Measurements from ENCODE around the gene CCDC78. TPM values are rescaled to one million over a fixed set of nuclear protein-coding genes. Genes with fewer than 3 reads are reported as not detected.
"Not testable (repeated sequence)": the region's sequence is repeated elsewhere in the genome, so short reads cannot be mapped to it uniquely, and the experiment has no call there.

Gene CCDC78
- total RNA-seq, 1 donor from 2014 or later, result 0.49 TPM

- intact Hi-C loops (cut with DNase I), result no loop called here
- DNase-seq (ENCODE audit: missing footprints) (no peak), ATAC-seq (no peak)
Measured at GRCh38 chr16:705431-706188, 20.6 kb downstream of the CCDC78 start, which contains the start of gene FBXL16. Gene FBXL16 (minus strand): TSS chr16:705801. CDS start chr16:697405, 8,396 bp downstream.

GRCh38 chr16:704552-705380 is 21.5 kb downstream of the CCDC78 start:
- DNase-seq (ENCODE audit: missing footprints) (no peak), ATAC-seq (no peak)
- intact Hi-C loops (cut with DNase I), result no loop called here

- intact Hi-C loops (cut with DNase I), result no loop called here
- no peak for DNase-seq (ENCODE audit: missing footprints)
- ATAC-seq, result no peak
Measured at GRCh38 chr16:704047-704446, 22.2 kb downstream of the CCDC78 start.

- no peak for DNase-seq (ENCODE audit: missing footprints)
- ATAC-seq, result no peak
- intact Hi-C loops (cut with DNase I), result no loop called here
Measured at GRCh38 chr16:703406-703805, 22.8 kb downstream of the CCDC78 start.

- DNase-seq (ENCODE audit: missing footprints), result no peak
- intact Hi-C loops (cut with DNase I), result no loop called here
- no peak for ATAC-seq
Measured at GRCh38 chr16:702341-702740, 23.9 kb downstream of the CCDC78 start.

GRCh38 chr16:700684-701584 is 25.3 kb downstream of the CCDC78 start:
- intact Hi-C loops (cut with DNase I), result no loop called here
- DNase-seq (ENCODE audit: missing footprints), result no peak
- ATAC-seq, result no peak

GRCh38 chr16:698911-699671 is 27.2 kb downstream of the CCDC78 start:
- no peak for DNase-seq (ENCODE audit: missing footprints)
- intact Hi-C loops (cut with DNase I), result no loop called here
- no peak for ATAC-seq

GRCh38 chr16:695355-696089 is 30.7 kb downstream of the CCDC78 start:
- intact Hi-C loops (cut with DNase I), result no loop called here

GRCh38 chr16:694863-695354 is 31.3 kb downstream of the CCDC78 start:
- no peak for ATAC-seq
- intact Hi-C loops (cut with DNase I), result no loop called here
- no peak for DNase-seq (ENCODE audit: missing footprints)

More at GRCh38 chr16:695355-696089, 30.7 kb downstream of the CCDC78 start:
- DNase-seq (ENCODE audit: missing footprints), result no peak
- ATAC-seq, result no peak

- no peak for ATAC-seq
- DNase-seq (ENCODE audit: missing footprints), result no peak
- intact Hi-C loops (cut with DNase I), result no loop called here
Measured at GRCh38 chr16:694187-694862, 31.9 kb downstream of the CCDC78 start.

- DNase-seq (ENCODE audit: missing footprints) (no peak), ATAC-seq (no peak)
- intact Hi-C loops (cut with DNase I), result no loop called here
Measured at GRCh38 chr16:693766-694165, 32.5 kb downstream of the CCDC78 start.

- DNase-seq (ENCODE audit: missing footprints), result no peak
- ATAC-seq, result no peak
- intact Hi-C loops (cut with DNase I), result no loop called here
Measured at GRCh38 chr16:693364-693763, 32.9 kb downstream of the CCDC78 start.

GRCh38 chr16:692356-693108 is 33.7 kb downstream of the CCDC78 start:
- no peak for DNase-seq (ENCODE audit: missing footprints)
- intact Hi-C loops (cut with DNase I), result no loop called here
- ATAC-seq, result no peak

GRCh38 chr16:691242-691641 is 35.0 kb downstream of the CCDC78 start:
- ATAC-seq; intact Hi-C loops (cut with DNase I): not testable (repeated sequence)

GRCh38 chr16:689175-689897 is 36.9 kb downstream of the CCDC78 start:
- DNase-seq (ENCODE audit: missing footprints) (no peak), ATAC-seq (no peak)
- intact Hi-C loops (cut with DNase I), result loop anchor here (5.0 to 10.0 kb wide), 2 partner anchors 33 to 1645 kb away; partner anchors contain the start of gene ANTKMT

More at GRCh38 chr16:691242-691641, 35.0 kb downstream of the CCDC78 start:
- DNase-seq (ENCODE audit: missing footprints), result not testable (repeated sequence)
